ENCODE results near the gene MRE11. TPM values are rescaled to one million over a fixed set of nuclear protein-coding genes. Genes with fewer than 3 reads are reported as not detected.
A peak's percentile ranks its signal among the peaks of the same experiment; 100 is the strongest.

MRE11 gene
- total and polyA plus RNA-seq, 9 of the 15 experiments (the other 6 are each of a cell fraction or from before 2014, with no cell fraction given): 18.3 to 45.2 (median 29.1) TPM

- TF ChIP-seq TAF1 (IDR thresholded peaks at IDR 0.05; ENCODE audit: control insufficient read depth, extremely low read depth, insufficient read depth, low read length, severe bottlenecking): no peak
- TF ChIP-seq DDX20 (tag; IDR thresholded peaks at IDR 0.05; ENCODE audit: low read depth): no peak
- no peak for TF ChIP-seq CHCHD3 (CRISPR knock-in tag; IDR thresholded peaks at IDR 0.05)
Observed at GRCh38 chr11:94526645-94527438, 33.2 kb upstream of the MRE11 start (continued).

GRCh38 chr11:94525546-94526324 is 32.1 kb upstream of the MRE11 start:
- in situ Hi-C loops (cut with MboI): no loop called here

More at GRCh38 chr11:94525546-94526324, 32.1 kb upstream of the MRE11 start:
- H3K36me3 ChIP-seq (ENCODE audit: control insufficient read depth, insufficient read depth, low read length): no peaks in the 10 kb centered on the region
- CTCF ChIA-PET (ENCODE audit: low intra/inter-chr PET ratio): no interaction called here
- no peak overlapping the region for H3K27ac ChIP-seq (ENCODE audit: extremely low read depth, low read depth, low read length)
- TF ChIP-seq NFIC (IDR thresholded peaks at IDR 0.05) (peak; percentile 64), RHOXF2B (CRISPR knock-in tag; conservative IDR thresholded peaks at IDR 0.05) (no peak)
- DNase-seq (ENCODE audit: extremely low read depth in 1 of 4, low spot score in 3 of 4) (peak in 1 of 4 experiments; percentile 52), ATAC-seq (no peak), FAIRE-seq (no peak)
- intact Hi-C loops (cut with micrococcal nuclease): loop anchor here (10.0 kb wide), 2 partner anchors 239 to 369 kb away; partner anchors contain the start of gene AMOTL1
- no TSS peak for BruUV-seq (replicated peaks)
- H2AFZ ChIP-seq (ENCODE audit: low read depth, low read length): no peak overlapping the region
- H3K27me3 ChIP-seq (ENCODE audit: control insufficient read depth in 2 of 2, insufficient read depth in 2 of 2, low read length in 2 of 2): no peaks in the 10 kb centered on the region; a peak in 1 of 5 replicates
- no peaks in the 10 kb centered on the region for H4K20me1 ChIP-seq (replicated peaks; ENCODE audit: control insufficient read depth, insufficient read depth, low read length)
- POLR2A ChIA-PET: no interaction called here
- no peaks in the 10 kb centered on the region for H3K79me2 ChIP-seq (ENCODE audit: control insufficient read depth, insufficient read depth, low read length)
- H3K4me1 ChIP-seq (replicated peaks in 1 of 2; ENCODE audit: control insufficient read depth in 2 of 2, insufficient read depth in 2 of 2, low read length in 2 of 2): no peaks in the 10 kb centered on the region
- no peaks in the 10 kb centered on the region for H3K9me1 ChIP-seq (ENCODE audit: control insufficient read depth, insufficient read depth, low read length)
- WGBS (ENCODE audit: insufficient coverage, low coverage, missing lambda C conversion rate): 15% methylated on average over 5 of the region's 5 CpGs
- H3K4me3 ChIP-seq: no peak overlapping the region
- no peak overlapping the region for H3K9ac ChIP-seq (ENCODE audit: insufficient read depth in 1 of 2, low read depth in 2 of 2, low read length in 2 of 2)
- no peak overlapping the region for H3K4me2 ChIP-seq (ENCODE audit: insufficient read depth, low read length)
- no peaks in the 10 kb centered on the region for H3K9me3 ChIP-seq (replicated peaks; ENCODE audit: control insufficient read depth, insufficient read depth, low read depth, low read length)

Data from K562 (cell line).